GM12801 (cell line): ENCODE results near the gene RNASE1.

Source experiments
- CTCF ChIP-seq: IDR thresholded peaks from one replicate; pipeline ENCODE4 v1.5.1; 2011; ENCODE audit warnings: control low read depth; ENCODE audit not compliant: insufficient read length; ENCODE audit errors: extremely low read depth

The RNASE1 gene

GRCh38 chr14:20802341-20803084 is at the start of gene RNASE1:
RNASE1 (minus strand) TSS chr14:20802844; CDS start chr14:20802068, 776 bp downstream.
- TF ChIP-seq CTCF, result no peak

GRCh38 chr14:20848955-20849570 is 46.4 kb upstream of the RNASE1 start:
- no peak for TF ChIP-seq CTCF

- TF ChIP-seq CTCF, result no peak
These were observed 45.8 kb upstream of the RNASE1 start for GRCh38 chr14:20848316-20848954.

- TF ChIP-seq CTCF, result no peak
These were observed 43.9 kb upstream of the RNASE1 start for GRCh38 chr14:20846560-20846959.

GRCh38 chr14:20841096-20841495 is 38.5 kb upstream of the RNASE1 start:
- TF ChIP-seq CTCF, result no peak

- TF ChIP-seq CTCF, result no peak
These were observed 35.2 kb upstream of the RNASE1 start for GRCh38 chr14:20837831-20838230.

GRCh38 chr14:20836668-20837338 is 34.2 kb upstream of the RNASE1 start:
- no peak for TF ChIP-seq CTCF
